ENCODE results near the gene AGBL3. TPM values are rescaled to one million over a fixed set of nuclear protein-coding genes. Genes with fewer than 3 reads are reported as not detected.

Gene AGBL3
- total and polyA plus RNA-seq, 2 experiments from 2014 or later, result 3.2 to 5.6 TPM

DNA sequence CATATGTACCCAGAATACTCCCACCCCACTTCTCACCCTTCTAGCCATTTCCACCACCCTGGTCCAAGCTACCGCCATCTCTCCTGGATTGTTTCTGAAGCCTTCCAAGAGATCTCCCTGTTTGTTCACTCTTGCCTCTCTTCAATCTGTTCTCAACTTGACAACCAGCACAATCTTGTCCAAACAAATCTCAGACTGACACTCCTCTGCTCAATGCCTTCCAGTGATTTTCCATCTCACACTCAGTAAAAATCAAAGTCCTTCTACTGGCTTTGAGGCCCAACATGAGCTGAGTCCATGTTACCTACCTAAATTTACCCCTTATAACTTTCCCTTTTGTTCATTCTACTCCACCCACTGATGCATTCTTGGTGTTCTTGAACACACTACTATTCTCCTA is 128.3 kb downstream of the AGBL3 start:
- no peak for TF ChIP-seq CREB1 (CRISPR knock-in tag; IDR thresholded peaks at IDR 0.05; ENCODE audit: low read depth)
- no peak for TF ChIP-seq JUNB (IDR thresholded peaks at IDR 0.05; ENCODE audit: unreplicated experiment)
- TF ChIP-seq ETS1 (IDR thresholded peaks at IDR 0.05), result no peak
- TF ChIP-seq ZNF331 (CRISPR knock-in tag; IDR thresholded peaks at IDR 0.05; ENCODE audit: low read depth), result no peak
- no peak for TF ChIP-seq REST (IDR thresholded peaks at IDR 0.05; ENCODE audit: unreplicated experiment)
- no peak for TF ChIP-seq NANOG (IDR thresholded peaks at IDR 0.05; ENCODE audit: borderline replicate concordance)
- TF ChIP-seq ZNF462 (CRISPR knock-in tag; IDR thresholded peaks at IDR 0.05), result no peak
- no peak for TF ChIP-seq POLR2AphosphoS5 (IDR thresholded peaks at IDR 0.05; ENCODE audit: low read depth)
- TF ChIP-seq EZH2phosphoT487 (IDR thresholded peaks at IDR 0.05; ENCODE audit: unreplicated experiment), result no peak
- no peak for TF ChIP-seq ZNF114 (CRISPR knock-in tag; IDR thresholded peaks at IDR 0.05)
- TF ChIP-seq STAT1 (IDR thresholded peaks at IDR 0.05; ENCODE audit: unreplicated experiment), result no peak
- TF ChIP-seq EZH2 (IDR thresholded peaks at IDR 0.05; ENCODE audit: low read depth, unreplicated experiment), result no peak
- no peaks in the 10 kb centered on the region for H3K4me1 Mint-ChIP-seq
- DNase-seq (ENCODE audit: low spot score) (no peak), ATAC-seq (no peak)
- Histone ChIP-seq H3K27ac (ENCODE audit: low read depth) (no peak overlapping the region), H3K9me2 (ENCODE audit: insufficient read depth) (peaks cover 3% of the 10 kb centered on the region), H3K4me1 (ENCODE audit: insufficient read depth) (no peaks in the 10 kb centered on the region), H3K4me2 (no peak overlapping the region), H3K4me3 (no peak overlapping the region), H3K79me2 (replicated peaks; ENCODE audit: insufficient read depth) (no peaks in the 10 kb centered on the region), H3K36me3 (ENCODE audit: insufficient read depth) (no peaks in the 10 kb centered on the region), H3F3A (replicated peaks; ENCODE audit: low read depth) (no peaks in the 10 kb centered on the region), H2AFZ (no peak overlapping the region), H4K20me1 (replicated peaks; ENCODE audit: insufficient read depth) (no peaks in the 10 kb centered on the region), H3K27me3 (ENCODE audit: insufficient read depth) (no peaks in the 10 kb centered on the region)
- H3K27ac Mint-ChIP-seq, result no peak overlapping the region
- H3K9me3 Mint-ChIP-seq, result peaks cover 7% of the 10 kb centered on the region; the same call in 2 of the 3 replicates
- H3K4me3 Mint-ChIP-seq, result no peak overlapping the region
- H3K36me3 Mint-ChIP-seq (ENCODE audit: low read depth), result peaks cover 6% of the 10 kb centered on the region; the same call in 2 of the 3 replicates
- H3K27me3 Mint-ChIP-seq (ENCODE audit: insufficient read depth, low read depth, poor library complexity), result peaks cover 2% of the 10 kb centered on the region
